ENCODE data around the gene MRPL11. TPM values are rescaled to one million over a fixed set of nuclear protein-coding genes. Genes with fewer than 3 reads are reported as not detected.

Gene MRPL11
- total RNA-seq, 1 experiment from 2014 or later: 138 TPM

- Histone ChIP-seq H3K36me3 (ENCODE audit: low read depth) (no peaks in the 10 kb centered on the region), H3K4me1 (replicated peaks; ENCODE audit: insufficient read depth) (peaks cover 20% of the 10 kb centered on the region), H3K9me2 (ENCODE audit: insufficient read depth) (no peaks in the 10 kb centered on the region), H3K4me3 (no peak overlapping the region), H3F3A (ENCODE audit: insufficient read depth, low read depth) (peaks cover 21% of the 10 kb centered on the region), H3K79me2 (ENCODE audit: low read depth) (no peaks in the 10 kb centered on the region), H3K27ac (no peak overlapping the region), H2AFZ (no peak overlapping the region), H3K27me3 (ENCODE audit: insufficient read depth, low read depth) (no peaks in the 10 kb centered on the region), H3K9me3 (ENCODE audit: insufficient read depth, low read depth) (no peaks in the 10 kb centered on the region), H4K20me1 (ENCODE audit: insufficient read depth) (no peaks in the 10 kb centered on the region), H3K4me2 (no peak overlapping the region)
- intact Hi-C loops (cut with micrococcal nuclease; ENCODE audit: unreplicated experiment): no loop called here
- no peak for TF ChIP-seq CTCF (conservative IDR thresholded peaks at IDR 0.05)
- TF ChIP-seq EZH2 (IDR thresholded peaks at IDR 0.05; ENCODE audit: low read depth): no peak
- ChIA-PET CTCF (no interaction called here), POLR2A (ENCODE audit: unreplicated experiment) (interaction anchor here (0.6 kb wide), 1 partner anchor 18 kb away, joined by 4 read pairs; no protein-coding TSS in a partner anchor)
- no TSS peak for BruUV-seq (replicated peaks)
- no peak for DNase-seq
Observed at GRCh38 chr11:66450560-66450959, 11.9 kb upstream of the MRPL11 start.

- BruUV-seq (replicated peaks): no TSS peak
- no peak overlapping the region for H2AFZ ChIP-seq
- H3K36me3 ChIP-seq (ENCODE audit: low read depth): no peaks in the 10 kb centered on the region
- ChIA-PET POLR2A (ENCODE audit: unreplicated experiment) (no interaction called here), CTCF (no interaction called here)
- no peak for TF ChIP-seq EZH2 (IDR thresholded peaks at IDR 0.05; ENCODE audit: low read depth)
- TF ChIP-seq CTCF (conservative IDR thresholded peaks at IDR 0.05): no peak
- H3K9me3 ChIP-seq (ENCODE audit: insufficient read depth, low read depth): no peaks in the 10 kb centered on the region
- H3K4me3 ChIP-seq: no peak overlapping the region
- H3K4me1 ChIP-seq (replicated peaks; ENCODE audit: insufficient read depth): peaks cover 11% of the 10 kb centered on the region
- H3F3A ChIP-seq (ENCODE audit: insufficient read depth, low read depth): peaks cover 11% of the 10 kb centered on the region
- no peaks in the 10 kb centered on the region for H3K9me2 ChIP-seq (ENCODE audit: insufficient read depth)
- no peaks in the 10 kb centered on the region for H3K27me3 ChIP-seq (ENCODE audit: insufficient read depth, low read depth)
- H4K20me1 ChIP-seq (ENCODE audit: insufficient read depth): no peaks in the 10 kb centered on the region
- no peak for DNase-seq
- H3K79me2 ChIP-seq (ENCODE audit: low read depth): no peaks in the 10 kb centered on the region
- intact Hi-C loops (cut with micrococcal nuclease; ENCODE audit: unreplicated experiment): no loop called here
- no peak overlapping the region for H3K4me2 ChIP-seq
- no peak overlapping the region for H3K27ac ChIP-seq
Observed at GRCh38 chr11:66448523-66448922, 9.9 kb upstream of the MRPL11 start.

GRCh38 chr11:66447012-66447411 is 8.4 kb upstream of the MRPL11 start:
- H3K9me2 ChIP-seq (ENCODE audit: insufficient read depth): no peaks in the 10 kb centered on the region
- H2AFZ ChIP-seq: no peak overlapping the region
- no peaks in the 10 kb centered on the region for H3K79me2 ChIP-seq (ENCODE audit: low read depth)
- no peak overlapping the region for H3K4me2 ChIP-seq
- intact Hi-C loops (cut with micrococcal nuclease; ENCODE audit: unreplicated experiment): no loop called here
- ChIA-PET CTCF (interaction anchor here (0.7 kb wide), 1 partner anchor 1895 kb away, joined by 3 read pairs; no protein-coding TSS in a partner anchor), POLR2A (ENCODE audit: unreplicated experiment) (interaction anchor here (0.6 kb wide), 2 partner anchors 22 to 312 kb away, joined by 3 to 6 read pairs; no protein-coding TSS in a partner anchor)
- no peak overlapping the region for H3K4me3 ChIP-seq
- H3F3A ChIP-seq (ENCODE audit: insufficient read depth, low read depth): peaks cover 9% of the 10 kb centered on the region; the same call in 1 of the 2 replicates
- BruUV-seq (replicated peaks): no TSS peak
- H3K9me3 ChIP-seq (ENCODE audit: insufficient read depth, low read depth): no peaks in the 10 kb centered on the region; the same call in 1 of the 2 replicates
- DNase-seq: no peak
- no peaks in the 10 kb centered on the region for H3K27me3 ChIP-seq (ENCODE audit: insufficient read depth, low read depth)
- peaks cover 14% of the 10 kb centered on the region for H3K4me1 ChIP-seq (replicated peaks; ENCODE audit: insufficient read depth)
- H3K36me3 ChIP-seq (ENCODE audit: low read depth): no peaks in the 10 kb centered on the region
- no peaks in the 10 kb centered on the region for H4K20me1 ChIP-seq (ENCODE audit: insufficient read depth)
- TF ChIP-seq EZH2 (IDR thresholded peaks at IDR 0.05; ENCODE audit: low read depth) (no peak), CTCF (conservative IDR thresholded peaks at IDR 0.05) (no peak)
- no peak overlapping the region for H3K27ac ChIP-seq

Data from PC-9 (cell line).